Astrocyte (in vitro differentiated cells and primary cell): ENCODE measurements around the gene CLEC20A. TPM values are rescaled to one million over a fixed set of nuclear protein-coding genes. Genes with fewer than 3 reads are reported as not detected.
A peak's percentile ranks its signal among the peaks of the same experiment; 100 is the strongest.

Source experiments
- DNase-seq: peaks from one replicate; pipeline ENCODE4 v3.0.0-alpha.2; 2010; ENCODE audit warnings: low read depth
- FAIRE-seq: peaks from 2 replicates; lab custom pipeline; 2011; peaks lifted over from hg19 to GRCh38; lab: Jason Lieb, UNC
- H2AFZ ChIP-seq: 2 replicates; pipeline ENCODE4 v1.6.0; 2012; ENCODE audit warnings: low read depth, low read length, inconsistent platforms
- H3K27ac ChIP-seq: 2 replicates; pipeline ENCODE4 v1.5.1; 2011; ENCODE audit warnings: low read depth, low read length, inconsistent platforms
- H3K27me3 ChIP-seq: 2 replicates; pipeline ENCODE4 v1.6.0; 2011; ENCODE audit warnings: low read length, inconsistent platforms; ENCODE audit not compliant: insufficient read depth
- H3K36me3 ChIP-seq: 2 replicates; pipeline ENCODE4 v1.5.1; 2011; ENCODE audit warnings: low read length, inconsistent platforms; ENCODE audit not compliant: insufficient read depth
- H3K4me1 ChIP-seq: 2 replicates; pipeline ENCODE4 v1.5.1; 2011; ENCODE audit warnings: low read length, inconsistent platforms; ENCODE audit not compliant: insufficient read depth
- H3K4me2 ChIP-seq: 2 replicates; pipeline ENCODE4 v1.6.0; 2012; ENCODE audit warnings: low read length, inconsistent platforms
- H3K4me3 ChIP-seq: 2 replicates; pipeline ENCODE4 v1.5.1; 2011; ENCODE audit warnings: low read depth, mild to moderate bottlenecking, low read length, inconsistent platforms; ENCODE audit not compliant: insufficient read depth
- H3K79me2 ChIP-seq: 2 replicates; pipeline ENCODE4 v1.6.0; 2012; ENCODE audit warnings: mild to moderate bottlenecking, low read length, inconsistent platforms; ENCODE audit not compliant: insufficient read depth
- H3K9ac ChIP-seq: 2 replicates; pipeline ENCODE4 v1.6.0; 2012; ENCODE audit warnings: mild to moderate bottlenecking, low read length, inconsistent platforms
- H3K9me3 ChIP-seq: 2 replicates; pipeline ENCODE4 v1.5.1; 2012; ENCODE audit warnings: low read depth, mild to moderate bottlenecking, low read length, inconsistent platforms; ENCODE audit not compliant: insufficient read depth
- H4K20me1 ChIP-seq: 2 replicates; pipeline ENCODE4 v1.6.0; 2012; ENCODE audit warnings: low read length, inconsistent platforms; ENCODE audit not compliant: insufficient read depth
- H3K27ac Mint-ChIP-seq: one replicate; pipeline ENCODE4 v1.8.0; 2021; ENCODE audit warnings: mild to moderate bottlenecking, mixed read lengths; ENCODE audit not compliant: unreplicated experiment
- H3K27me3 Mint-ChIP-seq: one replicate; pipeline ENCODE4 v1.8.0; 2021; ENCODE audit warnings: low read depth, mixed read lengths; ENCODE audit not compliant: unreplicated experiment
- H3K36me3 Mint-ChIP-seq: one replicate; pipeline ENCODE4 v1.8.0; 2021; ENCODE audit warnings: low read depth, mixed read lengths; ENCODE audit not compliant: unreplicated experiment
- H3K4me1 Mint-ChIP-seq: one replicate; pipeline ENCODE4 v1.8.0; 2021; ENCODE audit warnings: low read depth, mixed read lengths; ENCODE audit not compliant: unreplicated experiment
- H3K4me3 Mint-ChIP-seq: one replicate; pipeline ENCODE4 v1.8.0; 2021; ENCODE audit warnings: mild to moderate bottlenecking, moderate library complexity, mixed read lengths; ENCODE audit not compliant: unreplicated experiment
- H3K9me3 Mint-ChIP-seq: one replicate; pipeline ENCODE4 v1.8.0; 2021; ENCODE audit warnings: mild to moderate bottlenecking, mixed read lengths; ENCODE audit not compliant: unreplicated experiment
- EZH2 ChIP-seq: IDR thresholded peaks from 2 replicates; pipeline ENCODE4 v1.6.1; 2012; ENCODE audit warnings: mild to moderate bottlenecking, low read length, inconsistent platforms; ENCODE audit not compliant: insufficient read depth
- total RNA-seq: library from RNA; stranded (reverse); gene quantifications from 2 replicates; pipeline ENCODE4 v1.2.1, GENCODE V29; 2021
- TF ChIP-seq, protein P1 (sequence below): IDR thresholded peaks from 2 replicates; pipeline ENCODE4 v1.5.1; 2011; ENCODE audit warnings: low read depth, mild to moderate bottlenecking, inconsistent platforms, low read length, moderate library complexity; ENCODE audit not compliant: insufficient read depth

The CLEC20A gene
- total RNA-seq, 1 donor from 2014 or later: not detected

DNA sequence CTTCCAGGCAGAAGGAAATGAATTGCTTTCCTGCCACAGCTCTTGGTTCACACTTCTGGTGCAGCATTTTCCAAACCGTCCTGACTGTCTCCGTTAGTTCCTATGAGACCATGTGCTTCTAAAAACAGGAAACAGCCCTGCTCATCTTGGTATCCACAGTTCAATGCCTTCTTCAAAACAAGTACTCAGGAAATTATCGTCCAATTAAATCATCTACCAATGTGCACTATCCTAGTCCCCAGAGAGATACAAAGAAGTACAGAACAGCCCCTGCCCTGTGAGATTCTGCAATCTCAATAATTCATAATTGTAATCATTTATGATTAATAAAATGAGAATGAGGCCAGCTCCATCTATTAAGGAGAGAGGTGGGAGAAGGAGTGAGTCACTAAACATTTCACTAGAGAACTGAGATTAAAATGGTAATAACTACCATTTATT lies 11.2 kb downstream of the CLEC20A start:
- H3K36me3 ChIP-seq: no peaks in the 10 kb centered on the region

DNA sequence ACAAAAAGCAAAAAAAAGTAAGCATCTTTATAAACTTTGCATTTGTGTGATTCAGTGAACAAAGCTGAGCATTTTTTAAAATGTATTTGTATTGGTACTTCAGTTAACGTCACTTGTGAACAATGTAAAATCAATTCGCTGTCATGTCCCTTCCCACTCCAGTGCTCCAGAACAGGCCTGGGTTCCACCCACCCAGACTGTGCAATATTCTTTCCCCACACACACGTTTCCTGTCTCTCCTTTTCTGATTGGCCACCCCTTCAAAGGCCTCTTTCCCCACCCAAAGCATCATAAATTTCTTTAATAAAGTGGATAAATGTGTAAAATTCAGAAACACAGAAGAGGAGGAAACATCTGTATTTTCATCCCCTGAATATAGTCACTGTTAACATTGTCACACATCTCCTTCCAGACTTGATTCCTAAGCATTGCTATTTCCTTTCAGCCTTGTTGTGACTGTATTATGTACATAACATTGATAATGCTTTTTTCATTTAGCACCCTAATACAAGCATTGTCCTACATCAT lies 12.0 kb downstream of the CLEC20A start:
- H3K9me3 ChIP-seq: no peaks in the 10 kb centered on the region
- Mint-ChIP-seq H3K27me3 (no peaks in the 10 kb centered on the region), H3K4me3 (no peak overlapping the region), H3K27ac (peak overlapping the region; percentile 34), H3K4me1 (peaks cover 3% of the 10 kb centered on the region), H3K36me3 (peaks cover 9% of the 10 kb centered on the region), H3K9me3 (peaks cover 2% of the 10 kb centered on the region)
- no peak overlapping the region for H3K27ac ChIP-seq
- TF ChIP-seq, protein P1, sequence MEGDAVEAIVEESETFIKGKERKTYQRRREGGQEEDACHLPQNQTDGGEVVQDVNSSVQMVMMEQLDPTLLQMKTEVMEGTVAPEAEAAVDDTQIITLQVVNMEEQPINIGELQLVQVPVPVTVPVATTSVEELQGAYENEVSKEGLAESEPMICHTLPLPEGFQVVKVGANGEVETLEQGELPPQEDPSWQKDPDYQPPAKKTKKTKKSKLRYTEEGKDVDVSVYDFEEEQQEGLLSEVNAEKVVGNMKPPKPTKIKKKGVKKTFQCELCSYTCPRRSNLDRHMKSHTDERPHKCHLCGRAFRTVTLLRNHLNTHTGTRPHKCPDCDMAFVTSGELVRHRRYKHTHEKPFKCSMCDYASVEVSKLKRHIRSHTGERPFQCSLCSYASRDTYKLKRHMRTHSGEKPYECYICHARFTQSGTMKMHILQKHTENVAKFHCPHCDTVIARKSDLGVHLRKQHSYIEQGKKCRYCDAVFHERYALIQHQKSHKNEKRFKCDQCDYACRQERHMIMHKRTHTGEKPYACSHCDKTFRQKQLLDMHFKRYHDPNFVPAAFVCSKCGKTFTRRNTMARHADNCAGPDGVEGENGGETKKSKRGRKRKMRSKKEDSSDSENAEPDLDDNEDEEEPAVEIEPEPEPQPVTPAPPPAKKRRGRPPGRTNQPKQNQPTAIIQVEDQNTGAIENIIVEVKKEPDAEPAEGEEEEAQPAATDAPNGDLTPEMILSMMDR: no peak
- DNase-seq (no peak), FAIRE-seq (no peak)
- H3K4me2 ChIP-seq: no peak overlapping the region
- no peaks in the 10 kb centered on the region for H3K27me3 ChIP-seq
- no peaks in the 10 kb centered on the region for H3K36me3 ChIP-seq
- no peaks in the 10 kb centered on the region for H3K79me2 ChIP-seq
- H3K4me3 ChIP-seq: no peak overlapping the region
- no peak overlapping the region for H3K9ac ChIP-seq
- H3K4me1 ChIP-seq: peaks cover 2% of the 10 kb centered on the region
- H2AFZ ChIP-seq: no peak overlapping the region
- no peaks in the 10 kb centered on the region for H4K20me1 ChIP-seq

More for the DNA sequence above, 11.2 kb downstream of the CLEC20A start:
- no peak overlapping the region for H3K4me2 ChIP-seq
- no peak overlapping the region for H3K27ac ChIP-seq
- H3K27me3 ChIP-seq: no peaks in the 10 kb centered on the region
- H3K4me3 ChIP-seq: no peak overlapping the region
- TF ChIP-seq EZH2: no peak
- TF ChIP-seq, protein P1: no peak
- no peak overlapping the region for H3K4me3 Mint-ChIP-seq
- H2AFZ ChIP-seq: no peak overlapping the region
- FAIRE-seq (no peak), DNase-seq (no peak)
- peaks cover 2% of the 10 kb centered on the region for H3K9me3 Mint-ChIP-seq
- H3K36me3 Mint-ChIP-seq: peaks cover 9% of the 10 kb centered on the region
- peaks cover 3% of the 10 kb centered on the region for H3K4me1 Mint-ChIP-seq
- no peak overlapping the region for H3K27ac Mint-ChIP-seq
- H4K20me1 ChIP-seq: no peaks in the 10 kb centered on the region
- H3K9me3 ChIP-seq: no peaks in the 10 kb centered on the region
- no peaks in the 10 kb centered on the region for H3K79me2 ChIP-seq
- peaks cover 2% of the 10 kb centered on the region for H3K4me1 ChIP-seq
- H3K9ac ChIP-seq: no peak overlapping the region
- no peaks in the 10 kb centered on the region for H3K27me3 Mint-ChIP-seq

DNA sequence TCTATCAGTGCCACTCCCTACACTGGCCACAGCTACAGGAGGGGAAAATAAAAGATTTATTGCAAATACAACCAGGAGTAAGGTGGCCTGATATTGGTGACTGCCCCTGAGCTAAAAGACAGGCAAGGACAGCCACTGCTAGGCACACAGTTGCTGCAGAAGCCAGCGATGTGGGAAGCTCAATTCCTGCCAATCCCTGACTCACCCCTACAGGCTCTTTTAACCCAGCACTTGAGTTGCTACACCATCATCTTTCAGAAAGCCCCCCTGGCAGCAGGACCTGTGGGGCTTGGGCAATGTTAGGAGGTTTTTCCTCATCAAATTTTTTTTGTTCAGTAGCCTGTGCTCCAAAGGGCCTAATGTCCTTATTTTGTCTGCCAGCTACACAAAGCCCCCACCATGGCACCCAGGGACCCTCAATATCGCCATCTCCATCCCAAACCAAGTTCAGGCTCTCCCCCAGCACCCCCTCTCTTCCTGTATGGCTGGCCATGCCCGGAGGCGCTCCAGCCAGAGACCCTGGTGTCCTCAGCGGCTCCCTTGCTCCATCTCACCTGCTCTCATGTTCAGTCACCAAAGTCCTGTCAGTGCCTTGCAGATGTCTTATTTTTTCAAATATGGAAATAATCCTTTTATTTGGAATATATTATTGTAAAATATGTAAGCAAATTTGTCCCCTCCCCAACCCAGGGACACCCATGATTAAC lies 13.4 kb downstream of the CLEC20A start:
- H3K4me1 ChIP-seq: peaks cover 2% of the 10 kb centered on the region

More for the DNA sequence above, 13.4 kb downstream of the CLEC20A start:
- no peaks in the 10 kb centered on the region for H4K20me1 ChIP-seq
- no peak overlapping the region for H2AFZ ChIP-seq
- no peak overlapping the region for H3K27ac ChIP-seq
- H3K9ac ChIP-seq: no peak overlapping the region
- no peak overlapping the region for H3K4me3 ChIP-seq
- H3K27me3 Mint-ChIP-seq: no peaks in the 10 kb centered on the region
- no peak overlapping the region for H3K4me2 ChIP-seq
- no peak overlapping the region for H3K27ac Mint-ChIP-seq
- FAIRE-seq (no peak), DNase-seq (no peak)
- H3K79me2 ChIP-seq: no peaks in the 10 kb centered on the region
- peaks cover 9% of the 10 kb centered on the region for H3K36me3 Mint-ChIP-seq
- peaks cover 3% of the 10 kb centered on the region for H3K4me1 Mint-ChIP-seq
- no peaks in the 10 kb centered on the region for H3K36me3 ChIP-seq
- no peak overlapping the region for H3K4me3 Mint-ChIP-seq
- H3K27me3 ChIP-seq: no peaks in the 10 kb centered on the region
- no peaks in the 10 kb centered on the region for H3K9me3 ChIP-seq
- H3K9me3 Mint-ChIP-seq: peaks cover 2% of the 10 kb centered on the region
- TF ChIP-seq, protein P1: no peak
- no peak for TF ChIP-seq EZH2
